DND-41 (cell line): ENCODE measurements around the gene MCUB.

Experiments used
- CTCF ChIP-seq: IDR thresholded peaks from 2 replicates; pipeline ENCODE4 v1.5.1; 2012; ENCODE audit warnings: borderline replicate concordance, low read length, moderate library complexity, mild to moderate bottlenecking; ENCODE audit not compliant: poor library complexity, severe bottlenecking; ENCODE audit errors: extremely low read depth
- EZH2 ChIP-seq: IDR thresholded peaks from 3 replicates; pipeline ENCODE4 v1.6.1; 2012; ENCODE audit warnings: borderline replicate concordance, low read depth, mild to moderate bottlenecking, moderate library complexity, low read length, inconsistent platforms; ENCODE audit not compliant: severe bottlenecking

- TF ChIP-seq CTCF (no peak), EZH2 (no peak)
Measured at GRCh38 chr4:109690690-109691410, 130.8 kb downstream of the MCUB start.
